ENCODE data around the gene MYO10.

Gene MYO10

DNA sequence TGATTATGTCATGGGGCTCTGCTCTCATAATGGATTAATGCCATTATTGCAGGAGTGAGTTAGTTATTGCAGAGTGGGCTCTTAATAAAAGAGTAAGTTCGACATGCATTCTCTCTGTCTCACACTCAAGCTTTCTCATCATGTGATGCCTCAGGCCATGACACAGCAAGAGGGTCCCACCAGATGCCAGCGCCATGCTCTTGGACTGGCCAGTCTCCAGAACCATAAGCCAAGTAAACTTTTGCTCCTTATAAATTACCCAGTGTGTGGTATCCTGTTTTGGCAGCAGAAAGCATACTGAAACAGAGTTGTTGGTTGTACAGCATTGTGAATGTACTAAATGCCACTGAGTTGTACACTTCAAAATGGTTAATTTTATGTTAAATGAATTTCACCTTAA, 138.1 kb downstream of the MYO10 start:
- no peak for TF ChIP-seq CTCF (IDR thresholded peaks at IDR 0.05; ENCODE audit: low read depth, low read length)
- H3K4me3 ChIP-seq (ENCODE audit: low read depth, low read length): no peak overlapping the region

GRCh38 chr5:16794269-16794913, 141.7 kb downstream of the MYO10 start:
- no peak for TF ChIP-seq CTCF (IDR thresholded peaks at IDR 0.05; ENCODE audit: low read depth, low read length)
- no peak overlapping the region for H3K4me3 ChIP-seq (ENCODE audit: low read depth, low read length)

GRCh38 chr5:16792598-16793275, 143.4 kb downstream of the MYO10 start:
- H3K4me3 ChIP-seq (ENCODE audit: low read depth, low read length): no peak overlapping the region
- no peak for TF ChIP-seq CTCF (IDR thresholded peaks at IDR 0.05; ENCODE audit: low read depth, low read length)

DNA sequence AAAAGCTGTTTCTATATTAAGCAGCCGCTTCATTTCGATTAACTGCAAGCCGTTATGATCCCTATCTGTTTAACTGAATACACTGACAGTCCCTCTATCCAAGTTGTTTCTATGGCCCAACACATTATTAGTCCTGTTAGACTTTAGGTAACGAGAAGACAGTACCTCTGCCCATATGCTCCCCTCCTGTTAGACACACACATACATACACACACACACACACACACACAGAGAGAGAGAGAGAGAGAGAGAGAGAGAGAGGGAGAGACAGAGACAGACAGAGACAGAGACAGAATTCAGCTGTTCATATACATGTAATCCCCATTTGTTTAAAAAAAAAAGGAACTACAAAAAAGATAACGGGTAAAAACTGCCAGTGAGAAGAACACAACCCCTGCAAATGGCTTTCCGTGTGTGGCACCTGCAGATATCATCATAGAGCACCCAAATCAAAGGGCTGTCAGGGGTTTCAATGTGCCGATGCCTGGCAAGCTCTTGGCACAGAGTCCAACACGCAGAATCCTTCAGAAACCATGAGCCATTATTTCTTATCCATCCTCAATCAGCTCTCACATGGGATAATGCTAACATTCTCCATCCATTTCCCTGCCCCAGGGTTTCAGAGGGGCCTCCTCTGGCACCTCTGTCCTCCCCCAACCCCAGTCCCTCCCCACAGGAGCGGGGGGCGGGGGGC, 144.0 kb downstream of the MYO10 start:
- TF ChIP-seq CTCF (IDR thresholded peaks at IDR 0.05; ENCODE audit: low read depth, low read length): no peak
- no peak overlapping the region for H3K4me3 ChIP-seq (ENCODE audit: low read depth, low read length)

DNA sequence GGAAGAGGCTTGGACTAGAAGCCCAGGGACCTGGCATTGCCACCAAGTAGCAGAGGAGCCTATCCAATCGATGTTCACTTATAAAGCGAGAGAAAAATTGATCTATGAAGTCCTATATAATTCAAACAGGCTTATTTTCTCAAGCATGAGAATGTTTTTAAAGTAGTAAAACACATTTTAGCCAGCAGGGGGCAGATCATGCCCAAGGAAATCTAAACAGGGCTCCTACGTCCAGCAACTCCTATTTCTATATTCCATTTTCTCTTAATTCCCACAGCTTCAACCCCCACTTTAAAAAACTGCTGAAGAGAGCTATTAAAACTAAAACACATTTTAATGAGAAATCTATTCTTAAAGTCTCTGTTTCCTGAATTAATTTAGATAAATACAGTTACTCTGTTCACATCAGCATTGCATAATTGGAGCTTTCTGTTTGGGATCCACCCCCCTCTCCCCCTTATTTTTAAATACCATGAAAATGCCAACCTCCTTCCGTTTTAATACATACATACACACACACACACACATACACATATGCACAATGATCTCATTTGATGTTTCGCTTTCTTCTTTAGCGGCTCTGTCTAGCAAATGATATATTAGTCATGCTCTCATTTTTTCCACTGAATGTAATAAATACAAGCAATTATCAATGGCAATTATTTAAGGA, 144.9 kb downstream of the MYO10 start:
- no peak overlapping the region for H3K4me3 ChIP-seq (ENCODE audit: low read depth, low read length)
- TF ChIP-seq CTCF (IDR thresholded peaks at IDR 0.05; ENCODE audit: low read depth, low read length): peak; percentile 40; the same call in 1 of the 2 replicates

- no peak overlapping the region for H3K4me3 ChIP-seq (ENCODE audit: low read depth, low read length)
- TF ChIP-seq CTCF (IDR thresholded peaks at IDR 0.05; ENCODE audit: low read depth, low read length): no peak
Observed at GRCh38 chr5:16788957-16789356, 147.1 kb downstream of the MYO10 start.
